Measurements from ENCODE around the gene USP10. TPM values are rescaled to one million over a fixed set of nuclear protein-coding genes. Genes with fewer than 3 reads are reported as not detected.

The USP10 gene
- polyA plus RNA-seq, 2 of the 4 experiments (the other 2 are of a cell fraction): 61.5 to 93.5 TPM

GRCh38 chr16:84764970-84765369, 65.2 kb downstream of the USP10 start:
- no peak for DNase-seq (ENCODE audit: low read depth in 1 of 2, low spot score in 1 of 2)
- ATAC-seq: no peak
- no peak overlapping the region for H3K27ac ChIP-seq
- no peak overlapping the region for H3K4me3 ChIP-seq
- FAIRE-seq: no peak
- no peak for TF ChIP-seq CTCF (IDR thresholded peaks at IDR 0.05)
- no peak for TF ChIP-seq EP300 (IDR thresholded peaks at IDR 0.05)
- H3K4me1 ChIP-seq: no peaks in the 10 kb centered on the region
- no peak overlapping the region for H3K4me2 ChIP-seq
- no peaks in the 10 kb centered on the region for H3K9me3 ChIP-seq
- ChIA-PET CTCF (interaction anchor here (0.5 to 3.8 kb wide), 11 partner anchors 9 to 322 kb away, joined by 3 to 31 read pairs (median 4); no protein-coding TSS in a partner anchor), POLR2A (no interaction called here)
- 95% methylated on average over 2 of the region's 2 CpGs for WGBS (ENCODE audit: missing lambda C conversion rate)

- ATAC-seq (no peak), DNase-seq (ENCODE audit: low read depth in 1 of 2, low spot score in 1 of 2) (no peak), FAIRE-seq (no peak)
- H3K27ac ChIP-seq: no peak overlapping the region
- POLR2A ChIA-PET: no interaction called here
- no peak overlapping the region for H3K4me3 ChIP-seq
- H3K9me3 ChIP-seq: no peaks in the 10 kb centered on the region
- H3K4me2 ChIP-seq: no peak overlapping the region
- 93% methylated on average over 17 of the region's 17 CpGs for WGBS (ENCODE audit: missing lambda C conversion rate)
- no peaks in the 10 kb centered on the region for H3K4me1 ChIP-seq
- no peak for TF ChIP-seq PBX3 (IDR thresholded peaks at IDR 0.05)
- no peak for TF ChIP-seq GATA3 (IDR thresholded peaks at IDR 0.05; ENCODE audit: borderline replicate concordance)
- TF ChIP-seq ZNF302 (CRISPR knock-in tag; IDR thresholded peaks at IDR 0.05): no peak
- no peak for TF ChIP-seq ZFP36 (IDR thresholded peaks at IDR 0.05; ENCODE audit: borderline replicate concordance, partially characterized antibody)
- no peak for TF ChIP-seq REST (IDR thresholded peaks at IDR 0.05)
- no peak for TF ChIP-seq MAZ (IDR thresholded peaks at IDR 0.05; ENCODE audit: borderline replicate concordance, low read depth, low read length)
- TF ChIP-seq HDAC2 (IDR thresholded peaks at IDR 0.05): no peak
- TF ChIP-seq RFX5 (IDR thresholded peaks at IDR 0.05): no peak
- TF ChIP-seq CBX2 (IDR thresholded peaks at IDR 0.05; ENCODE audit: borderline replicate concordance, low read depth): no peak
- TF ChIP-seq HOXB13 (CRISPR knock-in tag; IDR thresholded peaks at IDR 0.05; ENCODE audit: low read depth): no peak
- TF ChIP-seq ELK1 (IDR thresholded peaks at IDR 0.05; ENCODE audit: low read depth, low read length): no peak
- TF ChIP-seq EHF (CRISPR knock-in tag; IDR thresholded peaks at IDR 0.05): no peak
- no peak for TF ChIP-seq KDM5A (IDR thresholded peaks at IDR 0.05)
- TF ChIP-seq HOXA7 (CRISPR knock-in tag; IDR thresholded peaks at IDR 0.05): no peak
- TF ChIP-seq CHD4 (IDR thresholded peaks at IDR 0.05; ENCODE audit: borderline replicate concordance): no peak
- no peak for TF ChIP-seq RNF2 (IDR thresholded peaks at IDR 0.05; ENCODE audit: borderline replicate concordance, low read depth)
- no peak for TF ChIP-seq BHLHE40 (IDR thresholded peaks at IDR 0.05; ENCODE audit: low read depth, low read length)
- TF ChIP-seq RARB (CRISPR knock-in tag; IDR thresholded peaks at IDR 0.05): no peak
- TF ChIP-seq NPAS2 (CRISPR knock-in tag; IDR thresholded peaks at IDR 0.05; ENCODE audit: borderline replicate concordance): no peak
- CTCF ChIA-PET: interaction anchor here (0.8 to 3.8 kb wide), 8 partner anchors 8 to 207 kb away, joined by 3 to 31 read pairs (median 6); no protein-coding TSS in a partner anchor
These were observed 66.1 kb downstream of the USP10 start for GRCh38 chr16:84765616-84766580.

Data from A549 (cell line).